Stimulated activated CD8-positive, alpha-beta memory T cell treated with anti-CD3 and anti-CD28 coated beads, Interleukin-7, amount 100 ng/mL, for 48 hours (primary cell): ENCODE measurements around the gene TMOD1.
A peak's percentile ranks its signal among the peaks of the same experiment; 100 is the strongest.

Source experiments
- DNase-seq, 2 donors: peaks; one replicate each; pipeline ENCODE4 v3.0.0-alpha.2; 2020; ENCODE audit warnings: low read depth in 1 of 2; ENCODE audit errors: extremely low read depth in 1 of 2

Gene TMOD1

GRCh38 chr9:97630591-97630990, 129.1 kb downstream of the TMOD1 start:
- no peak for DNase-seq

GRCh38 chr9:97632248-97632984, 130.9 kb downstream of the TMOD1 start:
- peak in 1 of 2 donors; percentile 6 for DNase-seq

DNA sequence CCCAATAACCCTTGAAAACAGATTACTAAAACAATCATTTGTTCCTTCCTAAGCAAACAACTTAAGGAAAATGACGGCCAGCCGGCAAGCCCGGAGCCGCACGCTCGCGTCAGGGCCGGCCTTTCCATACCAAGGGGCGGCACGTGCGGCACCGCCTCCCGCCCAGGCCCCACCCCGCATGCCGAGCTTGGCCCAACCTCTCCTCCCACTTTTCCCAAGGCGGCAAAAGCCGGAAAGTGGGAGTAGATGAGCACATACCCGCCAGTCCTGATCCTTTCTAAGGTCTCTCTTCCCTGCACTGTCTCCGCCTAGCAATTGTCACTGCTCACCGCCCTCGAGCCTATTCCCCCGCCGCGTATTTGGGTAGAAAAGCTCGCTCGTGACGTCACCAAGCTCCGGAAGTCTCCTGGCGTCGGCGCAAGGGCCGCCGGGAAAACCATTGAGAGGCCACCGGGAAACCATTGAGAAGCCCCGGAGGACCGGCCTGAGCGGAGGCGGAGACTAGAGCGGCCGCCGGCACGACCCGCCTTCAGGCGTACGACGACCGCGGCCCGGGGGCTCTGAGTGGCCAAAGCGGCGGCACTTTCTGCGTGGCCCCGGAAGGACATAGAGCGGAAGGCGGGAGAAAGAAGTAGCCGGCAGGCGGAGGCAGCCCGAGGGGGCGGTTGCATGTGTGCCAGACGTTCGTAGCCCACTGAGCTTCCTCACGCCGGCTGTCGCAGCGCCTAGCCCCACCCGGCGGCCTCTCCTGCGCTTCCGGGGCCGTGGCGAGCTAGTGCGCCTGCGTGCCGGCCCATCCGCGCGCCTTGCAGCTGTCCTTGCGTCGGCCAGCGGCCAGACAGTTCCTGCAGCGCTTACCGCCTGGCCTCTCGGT, 131.8 kb downstream of the TMOD1 start, which contains the start of the genes NCBP1 and TSTD2:
NCBP1 (plus strand) TSS at position 837 of the 874 bp plus-strand sequence. CDS start 61 bp downstream, outside the sequence.
TSTD2 (minus strand) TSS at position 384 of the 874 bp plus-strand sequence. CDS start 5,806 bp downstream, outside the sequence.
- peak; percentile 93 to 94 for DNase-seq

GRCh38 chr9:97633859-97634490, 132.5 kb downstream of the TMOD1 start:
- no peak for DNase-seq

DNA sequence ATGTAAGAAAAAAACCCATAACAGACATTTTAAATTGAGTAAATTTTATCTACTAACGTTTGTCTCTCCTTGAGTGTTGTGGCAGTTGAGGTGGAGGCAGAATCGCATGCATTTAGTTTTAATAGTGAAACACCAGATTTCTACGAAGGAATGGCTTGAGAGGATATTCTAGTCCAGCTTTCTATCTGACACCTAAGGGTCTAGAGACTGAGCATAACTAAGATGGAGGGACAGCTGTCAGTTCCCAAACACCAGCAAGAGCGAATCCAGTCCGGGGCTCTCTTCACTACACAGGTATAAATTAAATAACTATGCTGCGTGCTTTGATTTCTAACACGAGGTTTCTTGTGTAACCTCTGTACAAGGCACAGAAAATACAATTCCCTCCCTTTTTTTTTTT, 133.6 kb downstream of the TMOD1 start:
- DNase-seq: no peak

DNA sequence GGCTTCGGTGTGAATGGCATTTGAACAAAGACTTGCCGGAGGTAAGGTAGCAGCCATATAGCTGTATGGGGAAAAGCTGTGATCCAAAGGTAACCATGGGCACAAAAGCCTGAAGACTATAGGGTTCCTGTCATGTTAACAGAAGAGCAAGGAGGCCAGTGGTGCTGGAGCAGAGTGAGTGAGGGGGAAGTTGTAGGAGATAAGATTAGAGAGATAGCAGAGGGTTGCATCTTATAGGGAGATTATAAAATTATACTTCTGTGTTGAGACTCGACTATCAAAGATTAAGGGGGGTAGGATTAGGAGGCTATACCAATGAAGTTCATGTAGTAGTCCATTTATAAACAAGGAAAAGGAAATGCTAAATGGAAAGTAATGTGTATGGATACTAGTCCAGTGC, 135.4 kb downstream of the TMOD1 start:
- no peak for DNase-seq

DNA sequence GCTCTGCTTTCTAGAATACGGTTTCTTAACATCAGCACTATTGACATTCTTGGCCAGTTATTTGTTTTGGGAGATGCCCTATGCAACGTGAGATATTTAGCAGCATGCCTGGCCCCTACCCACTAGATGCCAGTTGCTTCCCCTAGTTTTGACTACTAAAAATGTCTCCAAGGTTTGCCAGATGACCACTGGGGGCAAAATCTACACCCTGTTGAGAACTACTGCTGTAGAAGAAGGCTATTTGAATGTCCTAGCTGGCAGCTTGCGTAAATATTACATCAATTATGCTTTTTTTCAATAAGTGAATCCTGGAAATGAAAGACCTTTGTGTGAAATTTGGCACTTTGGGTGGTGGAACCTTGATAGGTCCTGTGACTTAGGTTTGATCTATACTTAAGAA, 137.2 kb downstream of the TMOD1 start:
- no peak for DNase-seq

DNA sequence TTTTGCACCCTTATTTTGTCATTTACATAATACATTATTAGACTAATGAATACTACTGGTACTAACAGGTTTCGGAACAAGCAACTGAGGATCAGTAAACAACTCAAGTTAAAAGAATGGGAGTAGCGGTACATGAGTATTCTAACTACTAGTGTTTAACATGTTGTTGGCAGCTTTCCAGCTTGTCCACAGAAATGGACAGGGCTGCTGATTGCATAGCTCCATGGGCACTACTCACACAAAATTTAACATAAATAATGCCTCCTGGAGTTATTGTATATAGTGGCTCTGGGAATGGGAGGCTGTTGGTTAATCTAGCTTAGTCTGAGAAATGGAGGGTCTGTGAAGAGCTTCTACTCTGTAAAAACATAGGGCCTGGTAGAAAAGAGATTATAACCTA, 138.9 kb downstream of the TMOD1 start:
- no peak for DNase-seq

DNA sequence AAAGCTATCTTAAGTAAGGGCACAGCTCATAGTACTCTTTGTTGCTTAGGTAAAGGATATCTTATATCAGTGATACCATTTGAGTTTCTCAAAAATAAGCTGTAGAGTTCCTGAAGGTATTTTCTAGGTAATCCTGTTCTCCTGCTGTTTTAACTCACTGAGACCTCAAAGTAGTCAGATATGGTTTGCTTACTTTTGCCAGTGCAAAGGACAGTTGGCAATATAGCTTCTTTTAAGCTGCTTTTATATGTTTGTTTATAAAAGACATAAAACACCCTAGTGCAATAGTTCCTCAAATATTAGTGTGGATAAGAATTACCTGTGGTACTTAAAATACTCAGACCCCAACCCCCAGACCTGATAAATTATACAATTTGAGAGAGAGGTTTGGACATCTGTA, 144.3 kb downstream of the TMOD1 start:
- DNase-seq: no peak

GRCh38 chr9:97647996-97648395, 146.5 kb downstream of the TMOD1 start:
- DNase-seq: no peak
